ENCODE results near the gene PCDHB14. TPM values are rescaled to one million over a fixed set of nuclear protein-coding genes. Genes with fewer than 3 reads are reported as not detected.
"Not testable (repeated sequence)": the region's sequence is repeated elsewhere in the genome, so short reads cannot be mapped to it uniquely, and the experiment has no call there.

Gene PCDHB14
- under 0.01 and 0.23 TPM in 2 replicates for total RNA-seq

GRCh38 chr5:141223112-141223783, at the start of gene PCDHB14:
PCDHB14 (plus strand) TSS chr5:141223343; CDS start chr5:141223506, 163 bp downstream.
- TF ChIP-seq CTCF (conservative IDR thresholded peaks at IDR 0.05; ENCODE audit: low read depth, low read length) = peak; percentile 32
- peak within 1 kb of the TSS; percentile 38 for H3K4me3 ChIP-seq (ENCODE audit: low read depth, low read length)
- no peak for DNase-seq (ENCODE audit: low read depth)

- H3K4me3 ChIP-seq (ENCODE audit: low read depth, low read length); DNase-seq (ENCODE audit: low read depth): not testable (repeated sequence)
Observed at GRCh38 chr5:141174291-141175104, 48.6 kb upstream of the PCDHB14 start.

- H3K4me3 ChIP-seq (ENCODE audit: low read depth, low read length) = no peak overlapping the region
- TF ChIP-seq CTCF (conservative IDR thresholded peaks at IDR 0.05; ENCODE audit: low read depth, low read length) = no peak
- DNase-seq (ENCODE audit: low read depth) = no peak
Observed at GRCh38 chr5:141175933-141176332, 47.2 kb upstream of the PCDHB14 start.

- DNase-seq (ENCODE audit: low read depth); H3K4me3 ChIP-seq (ENCODE audit: low read depth, low read length): not testable (repeated sequence)
Observed at GRCh38 chr5:141177577-141178191, 45.5 kb upstream of the PCDHB14 start, which contains the start of gene PCDHB8. PCDHB8 (plus strand) TSS chr5:141177790; CDS start chr5:141178035, 245 bp downstream.

GRCh38 chr5:141179371-141179770, 43.8 kb upstream of the PCDHB14 start:
- not testable (repeated sequence) for DNase-seq (ENCODE audit: low read depth); H3K4me3 ChIP-seq (ENCODE audit: low read depth, low read length)

GRCh38 chr5:141179876-141180275, 43.3 kb upstream of the PCDHB14 start:
- not testable (repeated sequence) for H3K4me3 ChIP-seq (ENCODE audit: low read depth, low read length); DNase-seq (ENCODE audit: low read depth)

- TF ChIP-seq CTCF (conservative IDR thresholded peaks at IDR 0.05; ENCODE audit: low read depth, low read length) = no peak
- no peak for DNase-seq (ENCODE audit: low read depth)
- H3K4me3 ChIP-seq (ENCODE audit: low read depth, low read length) = no peak overlapping the region
Observed at GRCh38 chr5:141180313-141180712, 42.8 kb upstream of the PCDHB14 start.

- peak within 1 kb of the TSS; percentile 22 for H3K4me3 ChIP-seq (ENCODE audit: low read depth, low read length)
- DNase-seq (ENCODE audit: low read depth) = no peak
- peak; percentile 39 for TF ChIP-seq CTCF (conservative IDR thresholded peaks at IDR 0.05; ENCODE audit: low read depth, low read length)
Observed at GRCh38 chr5:141182248-141182647, 40.9 kb upstream of the PCDHB14 start, which contains the start of gene PCDHB16. PCDHB16 (plus strand) TSS chr5:141182387; CDS start chr5:141182560, 173 bp downstream.

- not testable (repeated sequence) for DNase-seq (ENCODE audit: low read depth); H3K4me3 ChIP-seq (ENCODE audit: low read depth, low read length)
Observed at GRCh38 chr5:141184117-141184855, 38.9 kb upstream of the PCDHB14 start.
